AG04449 (cell line): ENCODE data around the gene TRIM63.

Experiments
- CTCF ChIA-PET: fragments of 350-600 bp; formaldehyde crosslinking; extraction: SDS; loops from one replicate; lab custom pipeline; 2021; ENCODE audit warnings: antibody characterized with exemption; lab: Yijun Ruan, JAX
- POLR2A ChIA-PET: fragments of 400-600, 350-600 bp; formaldehyde crosslinking; extraction: SDS; loops from one replicate; lab custom pipeline; 2020; ENCODE audit warnings: antibody characterized with exemption, inconsistent platforms; lab: Yijun Ruan, JAX
- DNase-seq: peaks from one replicate; pipeline ENCODE4 v3.0.0-alpha.2; 2010; ENCODE audit warnings: low read depth, low spot score
- H3K4me3 ChIP-seq: 2 replicates; pipeline ENCODE4 v1.5.1; 2011; ENCODE audit warnings: low read depth, mild to moderate bottlenecking, control low read depth, low read length
- CTCF ChIP-seq: IDR thresholded peaks from one replicate; pipeline ENCODE4 v1.5.1; 2011; ENCODE audit warnings: mild to moderate bottlenecking, moderate library complexity, low read length, control low read depth, inconsistent platforms; ENCODE audit not compliant: insufficient read depth; ENCODE audit errors: missing control alignments

Gene TRIM63

DNA sequence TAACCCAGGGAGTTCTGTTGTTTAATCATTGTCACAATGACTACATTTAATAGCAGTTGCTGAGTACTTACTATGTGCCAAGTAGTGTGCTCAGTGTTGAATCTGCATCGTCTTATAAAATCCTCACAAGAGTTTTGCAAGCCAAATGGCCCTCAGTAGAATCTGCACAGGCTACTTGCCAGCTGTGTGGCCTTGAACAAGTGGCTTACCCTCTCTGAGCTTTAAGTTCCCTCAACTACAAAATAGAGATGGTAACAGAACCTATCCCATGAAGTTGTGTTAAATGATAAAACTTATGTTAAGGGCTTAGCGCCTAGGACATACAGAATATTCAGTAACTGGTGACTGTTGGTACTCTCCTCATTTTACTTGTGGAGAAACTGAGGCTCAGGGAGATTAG, 12.4 kb downstream of the TRIM63 start:
- ChIA-PET POLR2A (no interaction called here), CTCF (interaction anchor here (1.0 to 2.4 kb wide), 4 partner anchors 11 to 219 kb away, joined by 3 to 10 read pairs (median 6); no protein-coding TSS in a partner anchor)
- no peak for DNase-seq
- TF ChIP-seq CTCF, result no peak
- H3K4me3 ChIP-seq, result no peak overlapping the region

- POLR2A ChIA-PET, result no interaction called here
- DNase-seq, result no peak
- no peak for TF ChIP-seq CTCF
- CTCF ChIA-PET, result interaction anchor here (1.0 to 2.4 kb wide), 5 partner anchors 13 to 220 kb away, joined by 3 to 10 read pairs (median 5); no protein-coding TSS in a partner anchor
- H3K4me3 ChIP-seq, result no peak overlapping the region
These were observed 13.5 kb downstream of the TRIM63 start for GRCh38 chr1:26053718-26054560.

GRCh38 chr1:26050248-26050640, 17.2 kb downstream of the TRIM63 start:
- ChIA-PET POLR2A (no interaction called here), CTCF (no interaction called here)
- DNase-seq, result no peak

GRCh38 chr1:26049531-26050247, 17.7 kb downstream of the TRIM63 start:
- H3K4me3 ChIP-seq, result no peak overlapping the region
- POLR2A ChIA-PET, result no interaction called here
- no peak for DNase-seq
- CTCF ChIA-PET, result no interaction called here
- no peak for TF ChIP-seq CTCF

More at GRCh38 chr1:26050248-26050640, 17.2 kb downstream of the TRIM63 start:
- no peak for TF ChIP-seq CTCF
- H3K4me3 ChIP-seq, result no peak overlapping the region

DNA sequence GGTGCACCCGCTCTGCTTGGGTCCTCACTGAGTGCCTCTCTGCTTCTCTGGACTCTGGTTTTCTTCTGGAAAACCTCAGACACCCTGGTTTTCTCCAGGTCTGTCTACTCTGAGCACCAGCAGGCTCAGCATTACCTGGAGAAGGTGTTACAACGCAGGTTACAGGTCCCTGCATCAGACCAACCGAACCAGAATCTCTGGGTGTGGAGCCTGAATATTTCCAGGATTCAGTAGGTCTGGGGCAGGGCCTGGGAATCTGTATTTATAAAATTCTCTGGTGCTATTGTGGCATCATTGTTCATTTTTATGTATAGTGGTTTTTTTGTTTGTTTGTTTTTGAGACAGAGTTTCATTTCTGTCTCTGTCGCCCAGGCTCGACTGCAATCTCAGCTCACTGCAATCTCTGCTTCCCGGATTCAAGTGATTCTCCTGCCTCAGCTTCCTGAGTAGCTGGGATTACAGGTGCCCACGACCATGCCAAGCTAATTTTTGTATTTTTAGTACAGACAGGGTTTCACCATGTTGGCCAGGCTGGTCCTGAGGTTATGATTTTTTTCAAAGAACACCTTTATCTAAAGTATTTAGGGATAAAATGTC, 20.1 kb downstream of the TRIM63 start:
- H3K4me3 ChIP-seq, result no peak overlapping the region
- CTCF ChIA-PET, result interaction anchor here (1.8 kb wide), 1 partner anchor 9 kb away, joined by 5 read pairs; no protein-coding TSS in a partner anchor
- POLR2A ChIA-PET, result no interaction called here
- TF ChIP-seq CTCF, result no peak
- no peak for DNase-seq
